H54 (cell line): Measurements from ENCODE around the gene FBLN2.

Experiments used
- DNase-seq: peaks from one replicate; pipeline ENCODE4 v3.0.0; 2011; ENCODE audit warnings: low spot score, mixed read lengths; ENCODE audit not compliant: insufficient read length
- FAIRE-seq: peaks from 3 replicates; lab custom pipeline; 2011; peaks lifted over from hg19 to GRCh38; lab: Jason Lieb, UNC
- POLR2A ChIP-seq: IDR thresholded peaks from 2 replicates; pipeline ENCODE4 v1.6.1; 2011; ENCODE audit warnings: low read depth, mild to moderate bottlenecking, low read length

FBLN2 gene

DNA sequence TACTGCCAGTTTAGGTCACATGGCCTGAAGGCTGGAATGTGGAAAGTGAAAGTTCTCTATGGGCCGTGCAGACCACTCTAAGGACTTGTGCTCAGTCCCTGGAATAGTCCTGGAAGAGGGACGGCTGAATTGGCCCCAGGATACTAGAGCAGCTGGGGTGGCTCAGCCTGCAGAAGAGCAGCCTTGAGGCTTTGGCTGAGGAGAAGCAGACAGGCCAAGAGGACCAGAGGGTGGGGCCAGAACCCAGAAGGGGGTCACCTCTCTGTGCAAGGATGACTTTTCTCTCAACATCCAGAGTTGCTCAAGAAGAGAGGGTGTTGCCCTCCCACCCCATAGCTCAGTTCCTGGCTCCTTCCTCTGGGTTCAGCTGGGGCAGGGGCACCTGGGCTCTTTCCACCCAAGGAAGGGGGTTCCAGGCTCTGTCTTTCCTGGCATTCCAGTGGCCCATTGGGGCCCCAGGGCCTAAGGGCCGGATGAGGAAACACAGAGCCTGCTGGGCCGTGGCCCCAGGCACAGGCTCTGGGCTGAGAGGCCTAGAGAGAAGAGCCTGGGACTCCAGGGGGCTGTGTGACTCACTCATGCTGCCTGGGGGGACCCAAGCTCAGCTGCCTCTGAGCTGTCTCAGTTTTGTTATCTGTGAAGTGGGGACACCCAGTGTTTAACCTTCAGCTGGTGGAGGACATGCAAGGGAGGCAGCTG lies 8.5 kb upstream of the FBLN2 start:
- FAIRE-seq (no peak), DNase-seq (no peak)
- TF ChIP-seq POLR2A = no peak

DNA sequence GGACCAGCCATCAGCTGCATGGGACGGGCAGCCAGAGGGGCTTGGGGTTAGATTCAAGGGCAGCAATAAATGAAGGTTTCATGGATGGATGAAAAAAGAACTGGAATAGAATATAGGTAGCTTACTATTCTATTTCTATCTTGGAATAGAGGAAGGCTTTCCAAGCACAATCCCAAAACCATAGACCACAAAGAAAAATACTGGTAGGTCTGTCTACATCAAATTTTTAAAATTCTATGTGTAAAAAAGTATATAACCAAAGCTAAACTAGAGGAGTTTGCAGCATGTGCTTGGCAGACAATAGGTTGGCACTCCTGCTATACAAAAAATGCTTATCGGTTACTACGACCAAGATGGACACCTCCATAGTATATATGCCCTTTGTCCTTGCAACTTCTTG lies 7.2 kb upstream of the FBLN2 start:
- DNase-seq (no peak), FAIRE-seq (no peak)
- no peak for TF ChIP-seq POLR2A

DNA sequence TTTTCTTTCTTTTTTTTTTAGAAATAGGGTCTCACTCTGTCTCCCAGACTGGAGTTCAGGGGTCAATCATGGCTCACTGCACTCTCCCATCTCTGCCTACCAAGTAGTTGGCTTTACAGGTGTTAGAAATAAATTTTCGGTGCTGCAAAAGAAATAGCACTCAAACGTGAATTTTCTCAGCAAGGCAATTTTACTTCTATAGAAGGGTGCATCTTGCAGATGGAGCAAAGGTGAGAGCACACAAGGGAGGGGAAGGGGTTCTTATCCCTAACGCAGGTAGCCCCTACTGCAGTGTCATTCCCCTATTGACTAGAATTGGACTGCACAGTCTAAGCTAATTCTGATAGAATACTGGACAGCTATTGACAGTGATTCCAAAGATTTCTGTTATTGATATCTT lies 6.8 kb upstream of the FBLN2 start:
- DNase-seq (no peak), FAIRE-seq (no peak)

DNA sequence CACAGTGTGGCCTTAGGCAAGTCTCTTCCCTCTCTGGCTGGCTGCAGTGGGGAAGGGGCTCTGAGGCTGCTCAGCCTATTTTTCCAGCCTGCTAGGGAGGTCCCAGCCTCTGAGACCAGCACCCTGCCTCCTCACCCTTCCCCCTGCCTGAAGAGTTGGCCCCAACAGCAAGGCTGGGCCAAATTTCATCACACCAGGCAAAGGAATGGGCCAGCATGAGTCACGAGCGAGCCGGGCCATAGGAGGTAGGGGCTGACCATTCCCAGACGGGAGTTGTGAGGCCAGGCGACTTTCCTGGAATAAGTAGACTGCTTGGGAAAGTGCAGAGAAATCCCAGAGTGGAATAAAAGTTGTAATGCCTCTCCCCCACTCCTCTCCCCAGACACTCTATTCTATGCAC lies 5.7 kb upstream of the FBLN2 start:
- DNase-seq (peak; percentile 89), FAIRE-seq (no peak)
- no peak for TF ChIP-seq POLR2A

More for the DNA sequence above, 6.8 kb upstream of the FBLN2 start:
- TF ChIP-seq POLR2A = no peak

DNA sequence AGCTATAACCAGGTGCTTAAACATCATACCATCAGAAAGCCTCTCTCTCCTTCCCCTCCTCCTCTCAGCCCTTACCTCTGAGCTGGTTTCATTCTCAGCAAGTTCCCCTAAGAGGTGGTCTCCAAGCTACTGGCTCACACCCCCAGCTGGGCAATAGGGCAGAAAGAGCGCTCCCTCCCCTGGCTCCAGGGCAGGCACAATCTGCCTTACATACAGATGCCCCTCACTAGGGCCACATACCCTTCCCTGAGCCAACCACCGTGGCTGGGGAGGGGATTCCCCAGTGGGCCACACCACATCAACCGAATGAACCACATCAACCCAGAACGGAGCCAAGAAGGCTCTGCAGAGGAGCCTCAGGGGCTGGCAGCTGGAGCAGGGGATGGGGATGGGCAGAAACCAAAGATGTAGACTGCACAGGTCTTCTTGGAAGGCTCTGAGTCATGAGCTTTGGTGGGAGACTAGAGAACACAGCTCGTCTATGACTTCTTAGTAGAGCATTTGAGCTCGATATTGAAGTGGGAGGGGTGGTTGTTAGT lies 4.6 kb upstream of the FBLN2 start:
- no peak for FAIRE-seq
- no peak for TF ChIP-seq POLR2A
- peak; percentile 79 for DNase-seq

DNA sequence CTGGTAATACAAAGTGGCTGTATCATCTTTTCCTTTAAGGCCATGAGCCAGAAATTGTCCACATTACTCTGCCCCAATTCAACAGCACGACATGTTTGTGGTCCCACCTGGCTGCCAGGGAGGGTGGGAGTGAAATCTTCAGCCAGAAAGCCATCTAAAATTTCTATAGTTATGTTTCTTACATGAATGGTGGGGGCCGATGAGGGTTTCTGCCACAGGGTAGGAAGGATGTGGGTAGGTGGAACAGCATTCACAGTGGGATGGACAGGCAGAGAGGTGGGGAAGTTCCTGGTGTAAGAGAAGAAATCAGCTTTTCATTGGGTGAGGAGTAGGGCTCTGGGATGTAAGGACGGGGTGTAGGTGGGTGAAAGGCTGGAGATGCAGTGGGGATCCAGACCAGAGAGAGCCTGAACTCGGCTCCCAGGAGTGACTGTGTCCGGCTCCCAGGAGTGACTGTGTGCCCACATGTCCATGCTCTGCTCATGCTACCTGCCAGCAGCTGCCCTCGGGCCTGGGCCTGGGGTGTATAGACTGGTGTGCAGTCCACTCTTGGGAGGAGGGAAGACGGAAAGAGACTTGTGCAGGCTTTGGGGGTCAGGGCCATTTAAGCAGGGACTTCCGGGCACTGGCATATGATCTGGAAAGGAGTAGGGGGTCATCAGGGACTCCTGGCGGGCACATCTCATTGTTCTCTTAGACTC lies 3.8 kb upstream of the FBLN2 start:
- FAIRE-seq (no peak), DNase-seq (no peak)
- no peak for TF ChIP-seq POLR2A

DNA sequence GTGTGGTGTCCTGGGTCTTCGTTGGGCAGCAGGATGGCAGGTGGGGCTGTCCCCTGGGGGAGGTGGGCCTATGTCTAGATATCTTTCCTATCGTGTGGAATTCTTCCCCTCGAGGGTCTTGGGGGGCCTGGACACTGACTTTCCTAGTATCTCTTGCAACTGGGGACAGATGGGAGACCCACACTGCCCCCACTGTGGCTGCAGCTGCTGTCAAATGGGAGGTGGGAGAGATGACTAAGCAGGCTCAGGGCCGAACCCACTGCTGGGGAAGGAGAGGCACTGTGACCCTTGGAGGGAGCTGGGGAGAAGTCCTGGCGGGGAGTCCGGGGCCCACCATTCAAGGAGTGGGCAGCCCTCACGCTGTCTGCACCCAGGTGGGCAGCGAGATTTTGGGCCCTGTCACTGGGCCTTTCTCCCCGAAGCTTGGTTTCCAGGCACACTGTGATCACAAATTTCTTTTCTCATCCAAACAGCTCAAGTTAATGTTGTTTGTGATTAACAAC lies 2.9 kb upstream of the FBLN2 start:
- DNase-seq (no peak), FAIRE-seq (no peak)
- TF ChIP-seq POLR2A = no peak

DNA sequence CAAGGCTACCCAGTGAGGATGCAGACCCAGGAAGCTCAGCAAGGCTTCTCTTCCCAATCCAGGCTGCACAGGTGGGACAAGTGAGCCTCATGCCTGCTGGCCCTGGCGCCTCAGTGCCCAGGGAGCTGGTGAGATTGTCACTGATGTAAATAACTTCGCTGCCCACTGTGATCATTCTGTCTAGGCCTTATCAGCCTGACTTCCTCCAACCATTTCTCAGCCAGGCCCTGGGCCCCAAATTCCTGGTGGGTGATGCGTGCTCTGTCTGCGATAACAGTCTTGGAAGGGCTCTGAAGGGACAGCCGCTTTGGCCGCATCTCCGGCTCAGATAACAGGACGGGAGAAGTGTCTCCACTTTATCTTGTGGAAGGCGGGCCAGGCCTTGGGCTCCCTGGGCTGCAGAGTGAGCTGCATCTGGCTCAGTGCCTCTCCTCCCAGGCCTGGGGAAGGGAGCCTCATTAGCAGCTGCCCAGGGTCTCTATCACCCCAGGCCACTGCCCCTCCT lies 2.2 kb upstream of the FBLN2 start:
- no peak for FAIRE-seq
- TF ChIP-seq POLR2A = no peak
- no peak for DNase-seq

DNA sequence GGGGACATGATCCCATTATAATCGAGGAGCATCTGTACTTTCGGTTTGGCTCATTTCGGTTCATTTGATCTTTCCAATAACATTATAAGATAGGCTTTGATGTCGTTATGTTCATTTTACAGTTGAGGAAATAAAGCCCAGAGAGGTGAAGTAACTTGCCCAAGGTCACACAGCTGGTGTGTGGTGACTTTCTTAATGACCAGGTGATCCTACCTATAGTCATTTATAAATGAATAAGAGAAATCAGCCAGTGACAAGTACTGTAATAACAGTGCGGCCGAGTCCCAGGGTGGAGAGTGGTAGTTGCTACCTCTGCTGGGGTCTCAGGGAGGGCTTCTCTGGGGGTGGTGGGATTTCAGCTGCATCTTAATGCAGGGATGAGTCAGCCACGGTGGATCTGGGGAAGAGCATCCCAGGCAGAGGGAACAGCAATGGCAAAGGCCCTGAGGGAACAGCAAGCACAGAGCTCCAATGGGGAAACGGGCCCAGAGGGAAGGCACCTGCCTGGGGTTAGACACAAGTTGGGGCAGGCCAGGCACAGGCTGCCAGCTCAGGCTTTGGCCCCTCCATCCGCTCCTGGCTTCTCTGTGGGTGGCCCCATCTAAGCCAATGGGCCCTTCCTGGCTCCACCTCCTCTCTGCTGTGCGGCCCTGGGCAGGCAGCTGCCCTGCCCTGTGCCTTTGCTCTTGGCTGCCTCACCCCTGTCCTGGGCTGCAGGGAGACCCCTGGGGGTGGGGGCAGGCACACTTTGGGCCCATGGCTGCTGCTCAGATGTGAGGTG lies 1.1 kb upstream of the FBLN2 start:
- FAIRE-seq = no peak
- DNase-seq = no peak
- TF ChIP-seq POLR2A = no peak

DNA sequence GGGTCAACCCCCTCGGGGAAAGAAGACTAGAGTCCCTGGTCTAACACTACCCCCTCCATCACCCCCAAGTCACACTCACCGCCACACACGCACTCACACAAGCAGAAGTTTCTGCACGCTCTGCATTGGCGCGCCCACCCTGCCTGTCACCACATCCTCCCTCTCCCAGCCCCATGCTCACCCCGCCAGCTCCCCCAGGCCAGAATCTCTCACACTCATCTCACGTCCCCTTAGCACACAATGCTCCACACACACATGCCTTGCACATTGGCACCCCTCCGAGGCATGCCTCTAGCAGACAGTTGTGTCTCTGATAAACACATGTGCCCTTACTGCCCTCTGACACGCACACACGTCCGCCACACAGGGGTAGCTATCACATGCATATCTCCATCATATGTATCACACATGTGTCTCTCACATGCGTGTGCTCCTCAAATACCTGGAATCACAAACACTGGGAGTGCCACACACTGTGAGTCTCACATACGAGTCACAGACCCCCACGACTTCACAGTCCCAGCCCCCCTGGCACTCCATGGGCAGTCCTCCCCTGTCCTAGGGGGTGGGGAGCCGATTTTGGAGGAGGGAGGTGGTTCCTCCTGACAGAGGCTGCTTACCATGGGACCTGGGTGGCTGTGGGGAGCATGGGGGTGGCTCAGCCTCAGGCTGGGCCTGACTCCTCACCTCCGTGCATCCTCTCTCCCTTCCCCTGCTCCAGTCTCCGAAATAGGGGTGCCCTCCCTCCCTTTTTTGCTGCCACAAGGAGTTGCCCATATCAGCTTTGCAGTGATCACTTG lies 898 bp downstream of the FBLN2 start:
- FAIRE-seq (no peak), DNase-seq (no peak)
- no peak for TF ChIP-seq POLR2A

DNA sequence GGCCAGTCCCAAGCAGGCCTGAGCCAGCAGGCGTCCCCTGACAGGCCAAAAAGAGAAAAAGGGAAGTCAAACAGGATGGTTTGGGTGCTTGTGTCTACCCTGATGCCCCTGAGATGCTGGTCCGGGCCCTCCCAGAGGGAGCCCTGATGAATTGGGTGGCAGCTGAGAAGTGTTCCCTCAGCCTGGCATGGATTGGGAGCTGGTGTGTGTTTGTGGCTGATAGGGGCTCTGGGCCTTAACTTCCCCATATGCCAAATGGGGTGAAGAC lies 1.4 kb downstream of the FBLN2 start:
- DNase-seq = no peak
- no peak for FAIRE-seq
- TF ChIP-seq POLR2A = no peak

DNA sequence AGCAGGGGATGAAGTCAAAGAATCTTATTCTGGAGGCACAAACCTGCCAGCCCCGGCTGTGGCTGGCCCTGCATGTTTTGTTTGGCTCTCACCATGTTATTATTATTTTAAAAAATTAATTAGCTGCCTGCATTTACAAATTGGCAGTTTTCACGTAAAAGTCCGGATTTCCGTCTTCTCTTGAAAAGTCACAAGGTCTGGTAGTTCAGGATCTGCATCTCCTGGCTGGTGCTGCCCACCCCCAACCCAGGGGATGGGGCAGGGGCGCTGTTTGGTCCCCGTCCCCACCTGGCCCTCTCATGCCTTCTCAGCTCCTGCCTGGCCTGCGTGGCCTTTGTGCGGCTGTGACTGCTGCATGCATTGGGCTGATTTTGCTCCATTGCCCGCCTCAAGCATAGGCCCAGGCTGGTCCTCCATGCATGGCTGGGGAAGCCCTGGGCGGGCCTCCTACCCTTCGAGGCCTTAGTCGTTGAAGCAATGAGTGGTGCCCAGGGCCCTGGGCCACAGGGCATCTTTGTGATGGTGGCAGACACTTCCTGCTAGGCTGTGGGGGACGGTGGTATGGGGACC lies 2.0 kb downstream of the FBLN2 start:
- DNase-seq (no peak), FAIRE-seq (no peak)
- TF ChIP-seq POLR2A = no peak
